NCI-H345 treated with DMSO at 0.1 percent for 48 hours (cell line): ENCODE measurements around the gene PCDH11Y.
"Not testable (repeated sequence)": the region's sequence is repeated elsewhere in the genome, so short reads cannot be mapped to it uniquely, and the experiment has no call there.

ENCODE experiments used
- DNase-seq: peaks from one replicate; lab custom pipeline; 2025; ENCODE audit not compliant: unreplicated experiment; lab: John Stamatoyannopoulos, UW

PCDH11Y gene, protein sequence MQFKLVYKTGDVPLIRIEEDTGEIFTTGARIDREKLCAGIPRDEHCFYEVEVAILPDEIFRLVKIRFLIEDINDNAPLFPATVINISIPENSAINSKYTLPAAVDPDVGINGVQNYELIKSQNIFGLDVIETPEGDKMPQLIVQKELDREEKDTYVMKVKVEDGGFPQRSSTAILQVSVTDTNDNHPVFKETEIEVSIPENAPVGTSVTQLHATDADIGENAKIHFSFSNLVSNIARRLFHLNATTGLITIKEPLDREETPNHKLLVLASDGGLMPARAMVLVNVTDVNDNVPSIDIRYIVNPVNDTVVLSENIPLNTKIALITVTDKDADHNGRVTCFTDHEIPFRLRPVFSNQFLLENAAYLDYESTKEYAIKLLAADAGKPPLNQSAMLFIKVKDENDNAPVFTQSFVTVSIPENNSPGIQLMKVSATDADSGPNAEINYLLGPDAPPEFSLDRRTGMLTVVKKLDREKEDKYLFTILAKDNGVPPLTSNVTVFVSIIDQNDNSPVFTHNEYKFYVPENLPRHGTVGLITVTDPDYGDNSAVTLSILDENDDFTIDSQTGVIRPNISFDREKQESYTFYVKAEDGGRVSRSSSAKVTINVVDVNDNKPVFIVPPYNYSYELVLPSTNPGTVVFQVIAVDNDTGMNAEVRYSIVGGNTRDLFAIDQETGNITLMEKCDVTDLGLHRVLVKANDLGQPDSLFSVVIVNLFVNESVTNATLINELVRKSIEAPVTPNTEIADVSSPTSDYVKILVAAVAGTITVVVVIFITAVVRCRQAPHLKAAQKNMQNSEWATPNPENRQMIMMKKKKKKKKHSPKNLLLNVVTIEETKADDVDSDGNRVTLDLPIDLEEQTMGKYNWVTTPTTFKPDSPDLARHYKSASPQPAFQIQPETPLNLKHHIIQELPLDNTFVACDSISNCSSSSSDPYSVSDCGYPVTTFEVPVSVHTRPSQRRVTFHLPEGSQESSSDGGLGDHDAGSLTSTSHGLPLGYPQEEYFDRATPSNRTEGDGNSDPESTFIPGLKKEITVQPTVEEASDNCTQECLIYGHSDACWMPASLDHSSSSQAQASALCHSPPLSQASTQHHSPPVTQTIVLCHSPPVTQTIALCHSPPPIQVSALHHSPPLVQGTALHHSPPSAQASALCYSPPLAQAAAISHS (N-terminal part only)

DNA sequence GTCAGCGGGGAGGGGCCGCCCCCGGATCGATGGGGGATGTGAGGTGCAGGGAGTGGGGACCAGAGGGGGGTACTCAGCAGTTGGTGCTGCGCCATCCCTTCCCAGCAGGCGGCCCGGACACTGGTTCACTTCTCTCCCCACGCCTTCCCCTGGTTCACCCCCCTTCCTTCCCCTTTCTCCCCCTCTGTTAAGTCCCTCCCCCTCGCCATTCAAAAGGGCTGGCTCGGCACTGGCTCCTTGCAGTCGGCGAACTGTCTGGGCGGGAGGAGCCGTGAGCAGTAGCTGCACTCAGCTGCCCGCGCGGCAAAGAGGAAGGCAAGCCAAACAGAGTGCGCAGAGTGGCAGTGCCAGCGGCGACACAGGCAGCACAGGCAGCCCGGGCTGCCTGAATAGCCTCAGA lies at the start of gene PCDH11Y:
TSS of gene PCDH11Y (plus strand) at position 240 of the 400 bp plus-strand sequence. CDS start 56,804 bp downstream, outside the sequence.
- DNase-seq: not testable (repeated sequence)

DNA sequence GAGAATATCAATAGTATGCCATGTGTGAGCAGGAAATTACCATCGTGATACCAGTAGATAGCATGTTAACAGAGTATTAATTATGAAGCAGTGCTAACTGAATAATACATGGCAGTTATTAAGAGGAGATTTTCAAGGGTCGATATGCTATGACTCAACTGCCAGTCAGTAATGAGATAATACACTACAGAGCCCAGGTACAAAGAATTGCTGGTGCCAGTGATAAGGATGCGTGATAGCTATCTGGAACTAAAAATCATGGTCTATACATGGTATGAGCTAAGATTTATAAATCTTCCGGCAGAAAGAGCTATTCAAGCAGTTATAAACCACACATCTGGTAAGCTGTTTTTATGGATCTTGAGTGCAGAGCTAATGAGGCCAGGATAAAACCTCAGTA lies 32.2 kb upstream of the PCDH11Y start:
- not testable (repeated sequence) for DNase-seq

DNA sequence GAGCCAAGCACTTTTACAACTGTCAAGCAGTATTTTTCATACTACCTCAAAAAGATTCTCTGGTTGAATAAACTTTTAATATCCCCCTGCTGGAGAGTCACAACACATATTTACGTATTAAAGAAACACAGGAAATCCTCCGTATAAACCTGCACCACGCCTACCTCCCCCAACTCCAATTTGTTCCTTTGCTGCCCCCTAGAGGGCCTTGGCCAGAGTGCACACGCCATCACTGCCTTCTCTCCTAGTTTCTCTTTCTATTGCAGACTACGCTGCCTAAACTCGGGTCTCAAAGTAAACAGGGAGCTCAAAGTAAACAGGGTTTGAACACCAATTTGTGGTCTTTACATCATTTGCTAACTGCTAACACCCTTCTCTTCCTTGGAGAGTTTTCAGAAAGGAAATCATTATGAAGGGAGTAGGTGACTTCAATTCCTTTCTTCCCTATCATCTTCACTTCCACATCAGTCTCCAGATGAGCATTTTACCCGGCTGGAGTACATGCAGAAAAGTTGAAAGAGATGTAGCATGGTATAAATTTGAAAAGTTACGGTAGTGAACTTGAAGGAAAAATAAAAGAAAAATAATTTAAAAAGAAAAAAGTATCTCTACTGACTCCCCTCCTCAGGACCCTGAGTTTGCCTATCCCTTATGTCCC lies 8.2 kb upstream of the PCDH11Y start:
- DNase-seq: not testable (repeated sequence)

DNA sequence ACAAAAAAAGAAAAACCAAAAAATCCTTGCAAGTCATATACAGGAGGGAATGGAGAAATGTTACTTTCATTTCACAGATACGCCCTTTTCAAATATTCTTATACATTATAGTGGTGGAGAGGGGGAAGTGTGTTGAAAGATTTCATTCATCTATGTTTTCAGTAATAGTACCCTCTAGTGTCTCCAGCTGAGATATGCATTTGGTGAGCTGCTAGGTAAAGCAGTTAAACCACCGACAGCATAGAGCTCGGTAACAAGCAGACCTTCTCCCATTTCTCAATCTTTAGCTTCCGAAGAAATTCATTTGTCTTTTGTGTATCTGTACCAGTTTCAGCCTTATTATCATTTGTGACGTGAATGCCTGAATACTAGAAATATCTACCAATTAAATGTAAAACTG lies 5.2 kb upstream of the PCDH11Y start:
- not testable (repeated sequence) for DNase-seq

DNA sequence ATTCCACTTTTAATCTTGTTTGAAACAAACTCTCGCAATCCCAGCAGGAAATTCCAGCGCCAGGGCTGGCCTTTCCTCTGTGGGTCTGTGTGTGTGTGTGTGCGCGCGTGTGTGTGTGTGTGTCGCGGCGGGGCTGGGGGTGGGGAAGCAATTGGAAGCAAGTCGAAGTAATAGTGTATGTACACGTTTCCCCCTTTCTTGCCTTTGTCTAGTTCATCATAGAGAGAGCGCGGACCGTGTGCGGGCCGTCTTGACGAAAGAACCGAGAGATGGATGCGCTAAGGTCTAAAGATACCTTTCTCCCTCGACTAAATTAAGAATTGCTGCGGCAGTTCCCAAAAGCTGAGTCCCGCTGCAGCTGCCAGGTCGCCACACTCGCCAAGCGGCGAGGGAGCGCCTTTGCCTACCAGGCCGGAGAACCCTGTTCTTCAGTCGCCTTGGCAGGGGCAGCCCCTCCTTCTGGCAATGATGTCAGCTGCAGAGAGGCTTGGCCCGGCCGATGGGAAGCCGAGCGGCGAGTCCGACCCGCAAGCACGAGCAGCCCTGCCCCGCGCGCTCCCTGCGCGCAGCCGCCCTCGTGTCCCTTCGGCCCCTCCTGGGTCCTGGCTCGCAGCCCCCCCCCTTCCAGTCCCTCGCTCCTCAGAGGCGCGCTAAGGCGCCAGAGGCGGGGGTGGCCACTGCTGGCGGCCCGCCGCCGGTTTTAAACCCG lies 2.5 kb downstream of the PCDH11Y start:
- not testable (repeated sequence) for DNase-seq

DNA sequence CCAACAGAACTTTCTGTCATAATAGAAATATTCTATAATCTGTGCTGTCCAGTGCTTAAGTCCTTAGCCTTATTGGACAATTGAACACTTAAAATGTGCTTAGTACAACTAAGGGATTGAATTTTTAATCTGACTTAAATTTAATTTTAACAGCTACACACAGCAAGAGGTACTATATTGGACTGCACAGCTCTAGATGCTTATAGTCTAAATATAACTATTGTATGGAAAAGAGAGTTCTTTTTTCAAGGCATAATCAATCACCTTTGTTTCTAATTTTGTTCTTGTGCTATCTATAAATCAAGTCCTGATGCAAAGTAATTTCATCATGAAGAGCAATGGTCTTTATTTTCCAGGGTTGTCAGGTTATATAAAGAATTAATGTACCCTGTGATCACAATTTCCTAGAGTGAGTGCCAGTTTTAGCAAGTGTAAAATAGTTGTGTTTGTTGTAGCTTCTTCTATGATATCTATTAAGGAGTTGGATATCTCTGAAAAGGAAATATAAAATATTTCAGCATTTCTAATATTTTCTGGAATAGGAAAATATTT lies 39.0 kb downstream of the PCDH11Y start:
- DNase-seq: not testable (repeated sequence)

DNA sequence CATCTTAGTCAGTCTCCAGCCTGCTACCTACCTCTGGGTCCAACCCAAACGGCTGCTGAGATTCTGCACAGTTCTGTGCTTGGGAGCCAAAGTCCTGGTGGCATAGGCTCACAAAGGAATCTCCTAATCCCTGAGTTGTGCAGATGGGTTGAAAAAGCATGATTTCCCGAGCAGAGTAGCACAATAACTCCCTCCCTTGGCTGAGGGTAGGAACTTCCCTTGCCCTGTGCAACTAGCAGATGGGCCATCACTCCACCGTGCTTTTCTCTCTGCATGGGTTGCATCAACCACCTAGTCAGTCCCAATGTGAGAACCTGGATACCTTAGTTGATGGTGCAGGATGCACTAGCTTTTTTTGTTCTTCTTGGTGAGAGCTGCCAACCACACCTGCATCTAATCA lies 82.9 kb downstream of the PCDH11Y start:
- DNase-seq: not testable (repeated sequence)

DNA sequence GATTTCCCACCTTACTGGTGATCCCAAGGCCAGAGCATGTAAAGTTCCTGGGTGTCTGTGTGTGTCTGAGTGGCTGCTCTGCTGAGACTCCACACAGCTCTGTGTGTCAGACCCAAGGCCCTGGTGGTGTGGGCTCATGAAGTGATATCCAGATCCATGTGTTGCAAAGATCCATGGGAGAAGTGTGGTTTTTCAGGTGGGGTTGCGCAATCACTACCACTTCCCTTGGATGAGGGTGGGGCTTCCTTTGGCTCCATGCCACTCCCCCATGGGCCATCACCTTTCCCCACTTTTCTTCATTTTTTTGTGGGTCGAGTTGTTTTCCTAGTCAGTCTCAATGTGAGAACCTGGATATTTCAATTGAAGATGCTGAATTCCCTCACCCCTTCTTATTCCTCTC lies 182.9 kb downstream of the PCDH11Y start:
- DNase-seq: not testable (repeated sequence)

DNA sequence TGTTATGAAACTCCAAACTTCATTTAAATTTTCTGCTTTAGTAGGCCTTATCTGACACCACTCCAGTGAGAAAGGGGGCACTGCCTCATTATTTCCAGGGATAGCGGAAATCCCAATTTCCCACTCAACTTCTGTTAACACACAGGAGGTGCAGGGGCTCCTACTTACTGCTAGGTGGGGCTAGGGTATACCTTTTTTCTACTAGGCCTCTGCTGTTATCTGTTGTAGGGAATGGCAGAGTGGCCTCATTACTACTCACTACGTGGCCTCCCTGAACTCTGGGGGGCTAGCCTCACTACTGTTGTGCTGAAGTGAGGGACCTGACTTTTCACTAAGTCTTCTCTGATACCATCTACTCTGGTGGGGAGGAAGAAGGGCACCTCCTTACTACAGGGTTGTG lies 215.0 kb downstream of the PCDH11Y start:
- not testable (repeated sequence) for DNase-seq

DNA sequence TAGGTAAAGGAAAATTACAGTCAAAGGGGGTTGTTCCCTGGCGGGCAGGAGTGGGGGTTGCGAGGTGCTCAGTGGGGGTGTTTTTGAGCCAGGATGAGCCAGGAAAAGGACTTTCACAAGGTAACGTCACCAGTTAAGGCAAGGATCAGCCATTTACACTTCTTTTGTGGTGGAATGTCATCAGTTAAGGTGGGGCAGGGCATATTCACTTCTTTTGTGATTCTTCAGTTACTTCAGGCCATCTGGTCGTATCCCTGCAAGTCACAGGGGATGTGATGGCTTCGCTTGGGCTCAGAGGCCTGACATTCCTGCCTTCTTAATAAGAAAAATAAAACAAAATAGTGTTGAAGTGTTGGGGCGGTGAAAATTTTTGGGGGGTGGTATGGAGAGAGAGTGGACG lies 324.8 kb downstream of the PCDH11Y start:
- DNase-seq: not testable (repeated sequence)

DNA sequence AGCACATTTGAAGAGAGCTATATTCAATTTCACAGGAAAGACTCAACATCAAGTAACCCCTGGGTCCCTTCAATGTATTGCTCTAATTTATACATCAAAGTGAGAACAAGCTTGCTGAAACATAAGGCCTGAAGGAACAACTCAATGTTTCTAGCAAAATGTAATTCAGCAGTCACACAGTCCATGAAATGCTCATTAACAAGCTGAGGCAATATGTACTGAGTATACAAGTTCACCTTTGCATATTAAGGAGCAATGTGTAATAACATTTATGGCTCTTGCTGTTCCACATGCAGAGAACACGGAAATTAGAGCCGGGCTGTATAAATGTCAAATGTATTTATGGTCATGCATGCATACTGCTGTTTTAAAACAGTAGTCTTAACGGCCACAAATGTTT lies 342.1 kb downstream of the PCDH11Y start:
- DNase-seq: not testable (repeated sequence)

DNA sequence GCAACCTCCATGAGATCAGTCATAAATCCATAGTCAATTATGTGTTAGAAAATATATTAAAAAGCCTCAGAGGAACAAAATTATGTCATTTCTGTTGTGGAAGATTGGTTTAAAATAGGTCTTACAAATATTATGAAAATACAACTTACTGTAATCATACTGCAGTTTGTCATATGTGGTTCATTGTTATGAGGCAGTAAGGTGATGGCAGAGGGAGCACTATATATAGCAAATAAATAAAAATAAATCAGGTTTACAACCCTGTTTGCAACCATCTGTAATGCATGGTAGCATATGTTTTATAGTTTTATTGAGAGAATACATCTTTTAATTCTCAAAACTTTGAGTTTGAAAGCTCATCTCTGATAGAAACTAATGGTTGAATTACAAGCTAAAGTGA lies 543.6 kb downstream of the PCDH11Y start:
- not testable (repeated sequence) for DNase-seq

DNA sequence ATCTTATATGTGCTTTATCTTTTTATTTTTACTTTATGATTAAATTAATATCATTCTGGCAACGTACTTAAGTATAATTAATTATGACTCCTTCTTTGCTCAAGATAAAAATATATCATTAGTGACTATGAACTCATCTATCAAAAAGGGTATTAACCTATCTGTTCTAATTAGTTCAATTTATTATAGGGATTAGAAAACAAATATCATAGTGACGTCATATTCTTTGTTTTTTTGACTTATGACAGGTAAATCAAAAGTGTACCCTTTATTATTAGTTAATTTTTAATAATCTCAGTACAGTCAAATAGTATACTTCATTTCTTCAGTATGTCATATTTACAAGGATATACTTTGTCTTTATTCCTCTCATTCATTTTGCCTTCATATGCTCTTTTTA lies 638.5 kb downstream of the PCDH11Y start:
- not testable (repeated sequence) for DNase-seq

DNA sequence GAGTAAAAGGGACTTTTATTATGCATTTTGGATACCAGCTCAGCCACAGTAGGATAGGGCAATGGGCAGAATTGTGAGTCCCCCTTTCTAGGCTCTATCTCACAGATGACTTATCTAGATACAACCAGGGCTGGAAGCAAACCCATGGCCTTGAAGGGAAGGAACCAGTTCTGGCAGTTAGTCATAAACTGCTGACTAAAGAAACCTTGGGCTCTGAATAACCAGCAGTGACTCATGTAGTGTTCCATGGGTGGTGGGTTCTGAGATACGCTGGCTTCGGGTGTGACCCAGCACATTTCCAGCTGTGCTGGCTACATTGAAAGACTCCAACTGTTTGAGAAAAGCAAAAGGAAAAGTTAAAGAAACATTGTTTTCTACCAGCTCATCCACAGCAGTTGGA lies 679.2 kb downstream of the PCDH11Y start:
- not testable (repeated sequence) for DNase-seq

DNA sequence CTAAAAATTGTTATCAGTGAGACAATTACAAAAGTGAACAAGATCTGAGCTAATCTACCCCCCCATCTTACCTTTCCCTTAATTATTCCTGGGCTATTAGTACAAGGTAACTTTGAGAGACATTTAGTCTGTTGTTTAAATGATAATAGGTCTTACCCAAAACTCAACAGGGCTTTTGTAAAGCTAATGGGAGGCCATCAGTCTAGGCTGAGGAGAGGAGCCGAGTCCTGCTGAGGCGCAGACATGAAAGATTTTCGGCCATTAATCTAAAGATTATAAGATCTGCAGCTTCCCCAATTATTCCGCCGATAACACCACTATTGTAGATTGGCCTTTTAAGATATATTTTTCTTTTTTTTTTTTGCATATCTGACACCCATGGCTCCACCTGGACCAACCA lies 708.6 kb downstream of the PCDH11Y start:
- DNase-seq: not testable (repeated sequence)

DNA sequence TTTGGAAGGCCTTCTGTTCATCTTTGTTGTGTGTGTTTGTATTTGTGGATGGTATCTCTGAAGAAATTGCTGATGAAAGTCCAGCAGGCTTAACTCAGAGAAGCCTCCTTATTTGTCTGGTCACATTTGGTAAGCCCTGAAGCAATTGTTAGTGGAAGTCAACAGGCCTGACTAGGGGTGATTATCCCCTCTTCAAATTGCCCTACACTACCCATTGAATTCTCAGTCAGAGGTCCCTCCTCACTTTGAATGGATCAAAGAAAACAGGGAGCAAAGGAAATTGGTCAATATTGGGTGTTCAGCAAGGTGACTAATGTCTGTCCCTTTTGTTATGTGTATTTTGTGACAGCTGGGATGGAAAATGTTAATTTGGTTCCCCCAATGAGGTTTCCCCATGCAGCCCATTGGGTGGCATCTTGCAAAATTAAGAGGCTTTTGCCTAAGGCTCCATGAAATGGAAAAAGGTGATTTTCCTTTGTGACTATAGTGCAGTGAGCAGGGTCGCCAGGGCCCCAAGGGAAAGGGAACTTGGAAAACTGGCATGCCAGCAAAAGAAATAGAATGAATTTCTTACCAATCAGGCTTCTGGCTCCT lies 709.8 kb downstream of the PCDH11Y start:
- not testable (repeated sequence) for DNase-seq

DNA sequence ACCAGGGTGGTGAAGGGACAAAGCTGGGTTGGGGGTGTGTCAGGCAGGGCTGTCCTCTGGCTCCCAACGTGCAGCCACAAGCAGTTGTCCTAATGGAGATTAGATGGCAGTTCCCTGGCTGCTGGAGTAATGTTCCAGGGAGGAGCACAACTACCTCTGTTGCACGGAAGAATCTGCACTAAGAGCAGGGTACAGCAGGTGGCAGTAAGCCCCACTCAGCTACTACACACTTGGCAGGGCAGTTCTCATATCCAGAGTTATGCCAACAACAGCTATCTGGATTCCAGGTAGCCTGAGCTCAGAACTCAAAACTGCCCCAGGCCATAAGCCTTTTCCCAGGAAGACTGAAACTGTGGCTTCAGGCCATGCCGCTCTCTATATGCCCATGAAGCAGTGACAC lies 761.3 kb downstream of the PCDH11Y start:
- not testable (repeated sequence) for DNase-seq

DNA sequence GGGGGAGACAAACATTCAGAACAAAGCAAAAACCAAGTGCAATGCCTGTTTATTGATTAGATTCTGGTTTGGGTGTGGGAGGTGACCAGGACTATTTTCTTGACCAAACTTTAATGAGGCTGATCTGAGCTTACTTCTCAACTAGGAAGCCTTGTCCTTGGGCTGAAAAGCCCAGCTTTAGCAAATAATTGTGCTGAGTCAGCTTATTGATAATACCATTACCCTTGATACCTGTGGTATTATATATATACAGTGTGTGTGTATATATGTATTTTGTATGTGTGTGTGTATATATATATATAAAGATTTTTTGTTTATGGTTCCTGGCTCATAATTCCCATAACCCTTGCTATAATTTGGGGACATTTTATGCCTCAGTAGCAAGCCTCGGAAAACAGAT lies 776.4 kb downstream of the PCDH11Y start:
- not testable (repeated sequence) for DNase-seq
